GM18520 (cell line): ENCODE data around the gene CTSW.
A peak's percentile ranks its signal among the peaks of the same experiment; 100 is the strongest.

Experiments used
- ATAC-seq: cut with Tn5 transposase; IDR thresholded peaks from one replicate; pipeline ENCODE4 v1.9.1; 2021; ENCODE audit not compliant: unreplicated experiment

CTSW gene

GRCh38 chr11:65854852-65855837 is 24.5 kb upstream of the CTSW start:
- ATAC-seq: no peak

GRCh38 chr11:65855927-65856363 is 23.7 kb upstream of the CTSW start:
- no peak for ATAC-seq

- peak; percentile 20 for ATAC-seq
Measured at GRCh38 chr11:65856689-65857499, 22.7 kb upstream of the CTSW start.

- ATAC-seq: no peak
Measured at GRCh38 chr11:65857500-65857852, 22.2 kb upstream of the CTSW start.

GRCh38 chr11:65857853-65858680 is 21.6 kb upstream of the CTSW start, which contains the start of gene CFL1:
Gene CFL1 (minus strand): TSS chr11:65858180. CDS start chr11:65858099, 81 bp downstream.
- ATAC-seq: peak; percentile 41

- ATAC-seq: no peak
Measured at GRCh38 chr11:65858681-65859087, 21.0 kb upstream of the CTSW start.

- ATAC-seq: peak; percentile 48
Measured at GRCh38 chr11:65859095-65859811, 20.4 kb upstream of the CTSW start.

- ATAC-seq: no peak
Measured at GRCh38 chr11:65859812-65860277, 19.8 kb upstream of the CTSW start.

GRCh38 chr11:65860278-65861164 is 19.1 kb upstream of the CTSW start, which contains the start of gene MUS81:
Gene MUS81 (plus strand): TSS chr11:65860433. CDS start chr11:65860754, 321 bp downstream.
- ATAC-seq: peak; percentile 19

- ATAC-seq: no peak
Measured at GRCh38 chr11:65861165-65861505, 18.5 kb upstream of the CTSW start.

- ATAC-seq: no peak
Measured at GRCh38 chr11:65861533-65862183, 18.0 kb upstream of the CTSW start.

- no peak for ATAC-seq
Measured at GRCh38 chr11:65862191-65862735, 17.4 kb upstream of the CTSW start.

GRCh38 chr11:65862941-65863888 is 16.4 kb upstream of the CTSW start:
- ATAC-seq: no peak

GRCh38 chr11:65863889-65864705 is 15.5 kb upstream of the CTSW start:
- ATAC-seq: no peak

GRCh38 chr11:65864706-65865471 is 14.7 kb upstream of the CTSW start:
- ATAC-seq: no peak
